Ishikawa (cell line): Measurements from ENCODE around the gene CD70.

Source experiments
- CEBPB ChIP-seq: IDR thresholded peaks from 2 replicates; pipeline ENCODE4 v1.6.1; 2012
- CREB1 ChIP-seq: IDR thresholded peaks from 2 replicates; pipeline ENCODE4 v1.6.1; 2012; ENCODE audit warnings: low read depth
- EGR1 ChIP-seq: IDR thresholded peaks from 2 replicates; pipeline ENCODE4 v1.6.1; 2012
- EP300 ChIP-seq: IDR thresholded peaks from 2 replicates; pipeline ENCODE4 v1.6.1; 2012; ENCODE audit warnings: borderline replicate concordance
- RAD21 ChIP-seq: IDR thresholded peaks from 2 replicates; pipeline ENCODE4 v1.6.1; 2012; ENCODE audit warnings: low read depth
- TAF1 ChIP-seq: IDR thresholded peaks from 2 replicates; pipeline ENCODE4 v1.6.1; 2012; ENCODE audit warnings: low read depth, mild to moderate bottlenecking
- TCF12 ChIP-seq: IDR thresholded peaks from 2 replicates; pipeline ENCODE4 v1.6.1; 2012; ENCODE audit warnings: low read depth
- USF1 ChIP-seq: IDR thresholded peaks from 2 replicates; pipeline ENCODE4 v1.6.1; 2012
- YY1 ChIP-seq: IDR thresholded peaks from 2 replicates; pipeline ENCODE4 v1.6.1; 2012; ENCODE audit warnings: low read depth
- ZBTB7A ChIP-seq: IDR thresholded peaks from 2 replicates; pipeline ENCODE4 v1.6.1; 2012; ENCODE audit warnings: low read depth
- TF ChIP-seq, protein P1 (sequence below): IDR thresholded peaks from 2 replicates; pipeline ENCODE4 v1.6.1; 2012; ENCODE audit warnings: low read depth, mild to moderate bottlenecking
- TF ChIP-seq, protein P2 (sequence below): IDR thresholded peaks from 2 replicates; pipeline ENCODE4 v1.6.1; 2012

- TF ChIP-seq, protein P1, sequence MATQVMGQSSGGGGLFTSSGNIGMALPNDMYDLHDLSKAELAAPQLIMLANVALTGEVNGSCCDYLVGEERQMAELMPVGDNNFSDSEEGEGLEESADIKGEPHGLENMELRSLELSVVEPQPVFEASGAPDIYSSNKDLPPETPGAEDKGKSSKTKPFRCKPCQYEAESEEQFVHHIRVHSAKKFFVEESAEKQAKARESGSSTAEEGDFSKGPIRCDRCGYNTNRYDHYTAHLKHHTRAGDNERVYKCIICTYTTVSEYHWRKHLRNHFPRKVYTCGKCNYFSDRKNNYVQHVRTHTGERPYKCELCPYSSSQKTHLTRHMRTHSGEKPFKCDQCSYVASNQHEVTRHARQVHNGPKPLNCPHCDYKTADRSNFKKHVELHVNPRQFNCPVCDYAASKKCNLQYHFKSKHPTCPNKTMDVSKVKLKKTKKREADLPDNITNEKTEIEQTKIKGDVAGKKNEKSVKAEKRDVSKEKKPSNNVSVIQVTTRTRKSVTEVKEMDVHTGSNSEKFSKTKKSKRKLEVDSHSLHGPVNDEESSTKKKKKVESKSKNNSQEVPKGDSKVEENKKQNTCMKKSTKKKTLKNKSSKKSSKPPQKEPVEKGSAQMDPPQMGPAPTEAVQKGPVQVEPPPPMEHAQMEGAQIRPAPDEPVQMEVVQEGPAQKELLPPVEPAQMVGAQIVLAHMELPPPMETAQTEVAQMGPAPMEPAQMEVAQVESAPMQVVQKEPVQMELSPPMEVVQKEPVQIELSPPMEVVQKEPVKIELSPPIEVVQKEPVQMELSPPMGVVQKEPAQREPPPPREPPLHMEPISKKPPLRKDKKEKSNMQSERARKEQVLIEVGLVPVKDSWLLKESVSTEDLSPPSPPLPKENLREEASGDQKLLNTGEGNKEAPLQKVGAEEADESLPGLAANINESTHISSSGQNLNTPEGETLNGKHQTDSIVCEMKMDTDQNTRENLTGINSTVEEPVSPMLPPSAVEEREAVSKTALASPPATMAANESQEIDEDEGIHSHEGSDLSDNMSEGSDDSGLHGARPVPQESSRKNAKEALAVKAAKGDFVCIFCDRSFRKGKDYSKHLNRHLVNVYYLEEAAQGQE: no peak
- TF ChIP-seq YY1 (no peak), EP300 (no peak), EGR1 (no peak), ZBTB7A (no peak), TCF12 (no peak), CREB1 (no peak), TAF1 (no peak), RAD21 (no peak), CEBPB (no peak), USF1 (no peak)
- TF ChIP-seq, protein P2, sequence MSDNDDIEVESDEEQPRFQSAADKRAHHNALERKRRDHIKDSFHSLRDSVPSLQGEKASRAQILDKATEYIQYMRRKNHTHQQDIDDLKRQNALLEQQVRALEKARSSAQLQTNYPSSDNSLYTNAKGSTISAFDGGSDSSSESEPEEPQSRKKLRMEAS: no peak
Measured at GRCh38 chr19:6539514-6539913, 51.4 kb downstream of the CD70 start.
